ENCODE measurements around the gene AJAP1.

DNA sequence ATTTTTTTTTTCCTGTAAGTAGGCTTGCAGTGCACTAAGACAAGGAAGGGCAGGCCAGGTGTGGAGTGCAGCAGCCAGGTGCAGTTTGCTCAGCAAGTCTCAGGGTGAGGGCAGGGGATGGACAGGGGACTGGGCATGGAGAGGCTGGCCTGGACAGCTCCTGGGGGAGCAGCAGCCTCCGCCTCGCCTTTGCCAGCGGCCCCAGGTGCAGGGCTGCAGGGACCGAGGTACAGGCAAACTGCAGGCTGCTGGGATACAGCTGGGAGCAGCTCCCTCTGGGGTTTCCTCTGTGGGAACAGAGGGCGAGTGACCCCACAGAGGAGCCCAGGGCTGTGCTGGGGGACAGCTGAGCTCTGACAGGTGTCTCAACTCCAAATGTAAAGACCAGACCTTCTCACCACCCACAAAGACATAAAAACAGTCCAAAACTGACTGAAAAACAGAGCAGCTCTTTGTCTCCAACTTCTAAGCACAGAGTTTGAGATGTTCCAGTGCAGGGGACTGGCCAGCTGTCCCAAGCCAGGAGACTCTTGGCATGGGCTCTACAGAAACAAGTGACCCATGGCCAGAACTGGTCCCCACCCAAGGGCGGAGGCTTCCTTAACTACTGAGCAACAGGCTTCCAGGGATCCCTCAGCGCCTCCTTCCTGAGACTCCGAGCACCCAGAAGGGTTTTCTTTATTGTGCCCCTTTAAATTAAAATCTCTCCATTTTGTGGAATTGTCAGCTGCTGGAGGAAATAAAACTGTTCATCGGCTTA is 27.7 kb upstream of the AJAP1 start:
- TF ChIP-seq, protein P1, sequence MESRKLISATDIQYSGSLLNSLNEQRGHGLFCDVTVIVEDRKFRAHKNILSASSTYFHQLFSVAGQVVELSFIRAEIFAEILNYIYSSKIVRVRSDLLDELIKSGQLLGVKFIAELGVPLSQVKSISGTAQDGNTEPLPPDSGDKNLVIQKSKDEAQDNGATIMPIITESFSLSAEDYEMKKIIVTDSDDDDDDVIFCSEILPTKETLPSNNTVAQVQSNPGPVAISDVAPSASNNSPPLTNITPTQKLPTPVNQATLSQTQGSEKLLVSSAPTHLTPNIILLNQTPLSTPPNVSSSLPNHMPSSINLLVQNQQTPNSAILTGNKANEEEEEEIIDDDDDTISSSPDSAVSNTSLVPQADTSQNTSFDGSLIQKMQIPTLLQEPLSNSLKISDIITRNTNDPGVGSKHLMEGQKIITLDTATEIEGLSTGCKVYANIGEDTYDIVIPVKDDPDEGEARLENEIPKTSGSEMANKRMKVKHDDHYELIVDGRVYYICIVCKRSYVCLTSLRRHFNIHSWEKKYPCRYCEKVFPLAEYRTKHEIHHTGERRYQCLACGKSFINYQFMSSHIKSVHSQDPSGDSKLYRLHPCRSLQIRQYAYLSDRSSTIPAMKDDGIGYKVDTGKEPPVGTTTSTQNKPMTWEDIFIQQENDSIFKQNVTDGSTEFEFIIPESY (CRISPR knock-in tag; IDR thresholded peaks at IDR 0.05), result no peak
- no peak for TF ChIP-seq GATAD1 (CRISPR knock-in tag; IDR thresholded peaks at IDR 0.05)
- TF ChIP-seq EP300 (IDR thresholded peaks at IDR 0.05; ENCODE audit: low read depth in 2 of 2, low read length in 2 of 2), result no peak
- no peak for TF ChIP-seq EP300 (CRISPR knock-in tag; IDR thresholded peaks at IDR 0.05; ENCODE audit: borderline replicate concordance)
- TF ChIP-seq, protein P2, sequence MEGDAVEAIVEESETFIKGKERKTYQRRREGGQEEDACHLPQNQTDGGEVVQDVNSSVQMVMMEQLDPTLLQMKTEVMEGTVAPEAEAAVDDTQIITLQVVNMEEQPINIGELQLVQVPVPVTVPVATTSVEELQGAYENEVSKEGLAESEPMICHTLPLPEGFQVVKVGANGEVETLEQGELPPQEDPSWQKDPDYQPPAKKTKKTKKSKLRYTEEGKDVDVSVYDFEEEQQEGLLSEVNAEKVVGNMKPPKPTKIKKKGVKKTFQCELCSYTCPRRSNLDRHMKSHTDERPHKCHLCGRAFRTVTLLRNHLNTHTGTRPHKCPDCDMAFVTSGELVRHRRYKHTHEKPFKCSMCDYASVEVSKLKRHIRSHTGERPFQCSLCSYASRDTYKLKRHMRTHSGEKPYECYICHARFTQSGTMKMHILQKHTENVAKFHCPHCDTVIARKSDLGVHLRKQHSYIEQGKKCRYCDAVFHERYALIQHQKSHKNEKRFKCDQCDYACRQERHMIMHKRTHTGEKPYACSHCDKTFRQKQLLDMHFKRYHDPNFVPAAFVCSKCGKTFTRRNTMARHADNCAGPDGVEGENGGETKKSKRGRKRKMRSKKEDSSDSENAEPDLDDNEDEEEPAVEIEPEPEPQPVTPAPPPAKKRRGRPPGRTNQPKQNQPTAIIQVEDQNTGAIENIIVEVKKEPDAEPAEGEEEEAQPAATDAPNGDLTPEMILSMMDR (CRISPR knock-in tag; IDR thresholded peaks at IDR 0.05), result no peak
- TF ChIP-seq HDAC6 (IDR thresholded peaks at IDR 0.05; ENCODE audit: low read depth, low read length), result no peak
- TF ChIP-seq SIX4 (CRISPR knock-in tag; IDR thresholded peaks at IDR 0.05), result no peak
- TF ChIP-seq CHD4 (IDR thresholded peaks at IDR 0.05; ENCODE audit: borderline replicate concordance, low read length), result no peak
- TF ChIP-seq, protein P3, sequence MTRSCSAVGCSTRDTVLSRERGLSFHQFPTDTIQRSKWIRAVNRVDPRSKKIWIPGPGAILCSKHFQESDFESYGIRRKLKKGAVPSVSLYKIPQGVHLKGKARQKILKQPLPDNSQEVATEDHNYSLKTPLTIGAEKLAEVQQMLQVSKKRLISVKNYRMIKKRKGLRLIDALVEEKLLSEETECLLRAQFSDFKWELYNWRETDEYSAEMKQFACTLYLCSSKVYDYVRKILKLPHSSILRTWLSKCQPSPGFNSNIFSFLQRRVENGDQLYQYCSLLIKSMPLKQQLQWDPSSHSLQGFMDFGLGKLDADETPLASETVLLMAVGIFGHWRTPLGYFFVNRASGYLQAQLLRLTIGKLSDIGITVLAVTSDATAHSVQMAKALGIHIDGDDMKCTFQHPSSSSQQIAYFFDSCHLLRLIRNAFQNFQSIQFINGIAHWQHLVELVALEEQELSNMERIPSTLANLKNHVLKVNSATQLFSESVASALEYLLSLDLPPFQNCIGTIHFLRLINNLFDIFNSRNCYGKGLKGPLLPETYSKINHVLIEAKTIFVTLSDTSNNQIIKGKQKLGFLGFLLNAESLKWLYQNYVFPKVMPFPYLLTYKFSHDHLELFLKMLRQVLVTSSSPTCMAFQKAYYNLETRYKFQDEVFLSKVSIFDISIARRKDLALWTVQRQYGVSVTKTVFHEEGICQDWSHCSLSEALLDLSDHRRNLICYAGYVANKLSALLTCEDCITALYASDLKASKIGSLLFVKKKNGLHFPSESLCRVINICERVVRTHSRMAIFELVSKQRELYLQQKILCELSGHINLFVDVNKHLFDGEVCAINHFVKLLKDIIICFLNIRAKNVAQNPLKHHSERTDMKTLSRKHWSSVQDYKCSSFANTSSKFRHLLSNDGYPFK (CRISPR knock-in tag; IDR thresholded peaks at IDR 0.05; ENCODE audit: borderline replicate concordance), result no peak
- no peak for TF ChIP-seq ZNF335 (CRISPR knock-in tag; IDR thresholded peaks at IDR 0.05)
- TF ChIP-seq MYNN (CRISPR knock-in tag; IDR thresholded peaks at IDR 0.05; ENCODE audit: low read depth), result no peak
